HL-60 (cell line): ENCODE results near the gene TREH.
"Not testable (repeated sequence)": the region's sequence is repeated elsewhere in the genome, so short reads cannot be mapped to it uniquely, and the experiment has no call there.

Experiments
- DNase-seq, 2 experiments: peaks; one replicate each; pipeline ENCODE4 v3.0.0-alpha.2; 2010 to 2020; ENCODE audit warnings: low read depth in 1 of 2, low spot score in 1 of 2
- H3K27ac ChIP-seq: fragments of 250-450 bp; sonication (Bioruptor Pico); replicated peaks from 2 replicates; pipeline ENCODE4 v1.5.1; 2020; ENCODE audit warnings: mild to moderate bottlenecking, moderate library complexity
- H3K27me3 ChIP-seq: fragments of 250-450 bp; sonication (Bioruptor Pico); 2 replicates; pipeline ENCODE4 v1.5.1; 2021; ENCODE audit warnings: mild to moderate bottlenecking, moderate library complexity; ENCODE audit not compliant: insufficient read depth, poor library complexity, severe bottlenecking
- H3K4me3 ChIP-seq: replicated peaks from 2 replicates; pipeline ENCODE4 v1.5.1; 2011; ENCODE audit warnings: mild to moderate bottlenecking, control low read depth, low read length; ENCODE audit not compliant: insufficient read depth
- CTCF ChIP-seq: IDR thresholded peaks from one replicate; pipeline ENCODE4 v1.5.1; 2011; ENCODE audit warnings: low read length, control low read depth, inconsistent platforms; ENCODE audit not compliant: insufficient read depth
- GABPA ChIP-seq: IDR thresholded peaks from 2 replicates; pipeline ENCODE4 v1.6.1; 2012; ENCODE audit warnings: low read depth
- POLR2AphosphoS5 ChIP-seq: IDR thresholded peaks from 2 replicates; pipeline ENCODE4 v1.6.1; 2012; ENCODE audit warnings: low read depth
- REST ChIP-seq: IDR thresholded peaks from 2 replicates; pipeline ENCODE4 v1.6.1; 2012; ENCODE audit warnings: low read depth; ENCODE audit not compliant: insufficient replicate concordance
- SPI1 ChIP-seq: IDR thresholded peaks from 2 replicates; pipeline ENCODE4 v1.6.1; 2012; ENCODE audit warnings: low read depth, mild to moderate bottlenecking, borderline replicate concordance

TREH gene

GRCh38 chr11:118688851-118689502 is 9.5 kb upstream of the TREH start:
- TF ChIP-seq CTCF (no peak), POLR2AphosphoS5 (no peak), REST (no peak), GABPA (no peak), SPI1 (no peak)
- no peak for DNase-seq
- H3K27me3 ChIP-seq, result no peaks in the 10 kb centered on the region
- H3K4me3 ChIP-seq, result no peak overlapping the region
- H3K27ac ChIP-seq, result no peak overlapping the region

- DNase-seq, H3K4me3 ChIP-seq, H3K27ac ChIP-seq: not testable (repeated sequence)
These were observed 8.9 kb upstream of the TREH start for GRCh38 chr11:118688339-118688738.

GRCh38 chr11:118687906-118688305 is 8.5 kb upstream of the TREH start:
- Histone ChIP-seq H3K4me3 (no peak overlapping the region), H3K27ac (no peak overlapping the region), H3K27me3 (no peaks in the 10 kb centered on the region)
- no peak for DNase-seq
- no peak for TF ChIP-seq CTCF
- no peak for TF ChIP-seq POLR2AphosphoS5
- TF ChIP-seq REST, result no peak
- no peak for TF ChIP-seq GABPA
- no peak for TF ChIP-seq SPI1

More at GRCh38 chr11:118688339-118688738, 8.9 kb upstream of the TREH start:
- H3K27me3 ChIP-seq, result not testable (repeated sequence)

- TF ChIP-seq POLR2AphosphoS5, result no peak
- TF ChIP-seq CTCF, result no peak
- no peak for TF ChIP-seq REST
- TF ChIP-seq SPI1, result no peak
- no peak for TF ChIP-seq GABPA
These were observed 4.7 kb upstream of the TREH start for GRCh38 chr11:118684187-118684586.

GRCh38 chr11:118682939-118683338 is 3.5 kb upstream of the TREH start:
- not testable (repeated sequence) for H3K4me3 ChIP-seq, H3K27ac ChIP-seq, H3K27me3 ChIP-seq, DNase-seq

More at GRCh38 chr11:118684187-118684586, 4.7 kb upstream of the TREH start:
- no peak for DNase-seq
- no peaks in the 10 kb centered on the region for H3K27me3 ChIP-seq
- no peak overlapping the region for H3K4me3 ChIP-seq
- no peak overlapping the region for H3K27ac ChIP-seq
